Peyer's patch (tissue), 4 donors: ENCODE results near the gene AGBL4.

Experiments used
- POLR2A ChIP-seq, 2 donors: fragments of 450-650 bp; IDR thresholded peaks; one replicate each; pipeline ENCODE4 v1.5.1; 2017; ENCODE audit warnings: antibody characterized with exemption in 2 of 2, mild to moderate bottlenecking in 2 of 2, moderate library complexity in 2 of 2
- TF ChIP-seq, protein P1 (sequence below), 6 experiments: fragments of 450-650 bp in 4 of 6; fragments of 200-600 bp in 2 of 6; sonication (generic) in 1 of 6; IDR thresholded peaks; one replicate each; pipeline ENCODE4 v1.5.1; 2017 to 2019; ENCODE audit warnings: antibody characterized with exemption in 6 of 6, mild to moderate bottlenecking in 3 of 6, moderate library complexity in 1 of 6

DNA sequence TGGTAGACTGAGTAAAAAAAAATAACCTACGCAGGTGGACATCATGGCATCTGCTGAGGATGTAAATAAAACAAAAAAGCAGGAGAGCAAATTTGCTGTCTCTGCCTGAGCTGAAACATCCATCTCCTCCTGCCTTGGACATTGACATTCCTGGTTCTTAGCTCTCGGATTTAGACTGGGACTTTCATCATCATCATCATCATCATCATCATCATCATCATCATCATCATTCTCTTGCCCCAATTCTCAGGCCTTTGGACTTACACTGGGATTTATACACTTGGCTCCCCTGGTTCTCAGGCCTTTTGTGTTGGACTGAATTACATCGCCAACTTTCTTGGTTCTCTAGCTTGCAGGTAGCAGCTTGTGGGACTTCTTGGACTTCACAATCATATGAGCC, 938.7 kb downstream of the AGBL4 start:
- TF ChIP-seq, protein P1, sequence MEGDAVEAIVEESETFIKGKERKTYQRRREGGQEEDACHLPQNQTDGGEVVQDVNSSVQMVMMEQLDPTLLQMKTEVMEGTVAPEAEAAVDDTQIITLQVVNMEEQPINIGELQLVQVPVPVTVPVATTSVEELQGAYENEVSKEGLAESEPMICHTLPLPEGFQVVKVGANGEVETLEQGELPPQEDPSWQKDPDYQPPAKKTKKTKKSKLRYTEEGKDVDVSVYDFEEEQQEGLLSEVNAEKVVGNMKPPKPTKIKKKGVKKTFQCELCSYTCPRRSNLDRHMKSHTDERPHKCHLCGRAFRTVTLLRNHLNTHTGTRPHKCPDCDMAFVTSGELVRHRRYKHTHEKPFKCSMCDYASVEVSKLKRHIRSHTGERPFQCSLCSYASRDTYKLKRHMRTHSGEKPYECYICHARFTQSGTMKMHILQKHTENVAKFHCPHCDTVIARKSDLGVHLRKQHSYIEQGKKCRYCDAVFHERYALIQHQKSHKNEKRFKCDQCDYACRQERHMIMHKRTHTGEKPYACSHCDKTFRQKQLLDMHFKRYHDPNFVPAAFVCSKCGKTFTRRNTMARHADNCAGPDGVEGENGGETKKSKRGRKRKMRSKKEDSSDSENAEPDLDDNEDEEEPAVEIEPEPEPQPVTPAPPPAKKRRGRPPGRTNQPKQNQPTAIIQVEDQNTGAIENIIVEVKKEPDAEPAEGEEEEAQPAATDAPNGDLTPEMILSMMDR (IDR thresholded peaks at IDR 0.05) = no peak
- TF ChIP-seq POLR2A (IDR thresholded peaks at IDR 0.05) = no peak
